SK-N-SH (cell line): ENCODE results near the gene ANLN.

ENCODE experiments used
- CHD2 ChIP-seq: fragments of 150-350 bp; IDR thresholded peaks from 2 replicates; pipeline ENCODE4 v1.6.1; 2018; ENCODE audit warnings: low read length; ENCODE audit not compliant: partially characterized antibody
- EZH2phosphoT487 ChIP-seq: fragments of 200-600 bp; sonication (generic); IDR thresholded peaks from 2 replicates; pipeline ENCODE4 v1.6.1; 2017; ENCODE audit warnings: low read depth, mixed run types, mild to moderate bottlenecking, antibody characterized with exemption, moderate library complexity, borderline replicate concordance
- RCOR1 ChIP-seq: fragments of 150-350 bp; IDR thresholded peaks from 2 replicates; pipeline ENCODE4 v1.6.1; 2017; ENCODE audit warnings: antibody characterized with exemption, low read length
- SMC3 ChIP-seq: IDR thresholded peaks from 2 replicates; pipeline ENCODE4 v1.6.1; 2012; ENCODE audit warnings: low read depth, low read length, improper control_type of control experiment
- TEAD4 ChIP-seq: IDR thresholded peaks from 2 replicates; pipeline ENCODE4 v1.4.0; 2012; ENCODE audit warnings: mild to moderate bottlenecking, borderline replicate concordance; ENCODE audit not compliant: insufficient read depth
- TF ChIP-seq, protein P1 (sequence below): fragments of 200-600 bp; sonication (generic); IDR thresholded peaks from 2 replicates; pipeline ENCODE4 v1.6.1; 2017; ENCODE audit warnings: antibody characterized with exemption, mild to moderate bottlenecking, moderate library complexity
- TF ChIP-seq, protein P2 (sequence below): IDR thresholded peaks from 2 replicates; pipeline ENCODE4 v1.4.0; 2012; ENCODE audit warnings: low read depth
- TF ChIP-seq, protein P3 (sequence below): fragments of 150-350 bp; IDR thresholded peaks from 2 replicates; pipeline ENCODE4 v1.6.1; 2017; ENCODE audit warnings: antibody characterized with exemption, low read length, low read depth, borderline replicate concordance

DNA sequence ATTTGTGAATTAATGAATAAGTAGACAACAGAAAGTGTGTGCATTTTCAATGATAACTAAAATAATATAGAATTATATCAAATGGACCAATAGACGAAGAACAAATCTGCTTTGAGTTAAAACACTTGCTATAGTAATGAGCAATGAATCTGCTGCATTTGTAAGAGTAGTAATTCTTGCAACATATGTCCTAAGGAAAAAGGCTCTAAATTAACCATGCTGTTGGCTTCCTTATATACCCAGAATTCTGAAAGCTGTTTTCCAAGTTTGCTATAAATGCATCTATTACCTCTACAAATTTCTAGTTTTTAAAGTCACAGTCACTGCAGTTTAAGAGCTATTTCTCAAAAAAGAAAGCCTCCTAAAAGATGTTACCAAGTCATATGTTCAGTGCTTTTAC, 20.5 kb upstream of the ANLN start:
- TF ChIP-seq, protein P1, sequence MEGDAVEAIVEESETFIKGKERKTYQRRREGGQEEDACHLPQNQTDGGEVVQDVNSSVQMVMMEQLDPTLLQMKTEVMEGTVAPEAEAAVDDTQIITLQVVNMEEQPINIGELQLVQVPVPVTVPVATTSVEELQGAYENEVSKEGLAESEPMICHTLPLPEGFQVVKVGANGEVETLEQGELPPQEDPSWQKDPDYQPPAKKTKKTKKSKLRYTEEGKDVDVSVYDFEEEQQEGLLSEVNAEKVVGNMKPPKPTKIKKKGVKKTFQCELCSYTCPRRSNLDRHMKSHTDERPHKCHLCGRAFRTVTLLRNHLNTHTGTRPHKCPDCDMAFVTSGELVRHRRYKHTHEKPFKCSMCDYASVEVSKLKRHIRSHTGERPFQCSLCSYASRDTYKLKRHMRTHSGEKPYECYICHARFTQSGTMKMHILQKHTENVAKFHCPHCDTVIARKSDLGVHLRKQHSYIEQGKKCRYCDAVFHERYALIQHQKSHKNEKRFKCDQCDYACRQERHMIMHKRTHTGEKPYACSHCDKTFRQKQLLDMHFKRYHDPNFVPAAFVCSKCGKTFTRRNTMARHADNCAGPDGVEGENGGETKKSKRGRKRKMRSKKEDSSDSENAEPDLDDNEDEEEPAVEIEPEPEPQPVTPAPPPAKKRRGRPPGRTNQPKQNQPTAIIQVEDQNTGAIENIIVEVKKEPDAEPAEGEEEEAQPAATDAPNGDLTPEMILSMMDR = no peak
- TF ChIP-seq CHD2 = no peak
- no peak for TF ChIP-seq SMC3
- no peak for TF ChIP-seq RCOR1
- no peak for TF ChIP-seq TEAD4
- TF ChIP-seq, protein P2, sequence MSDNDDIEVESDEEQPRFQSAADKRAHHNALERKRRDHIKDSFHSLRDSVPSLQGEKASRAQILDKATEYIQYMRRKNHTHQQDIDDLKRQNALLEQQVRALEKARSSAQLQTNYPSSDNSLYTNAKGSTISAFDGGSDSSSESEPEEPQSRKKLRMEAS = no peak
- no peak for TF ChIP-seq EZH2phosphoT487
- TF ChIP-seq, protein P3, sequence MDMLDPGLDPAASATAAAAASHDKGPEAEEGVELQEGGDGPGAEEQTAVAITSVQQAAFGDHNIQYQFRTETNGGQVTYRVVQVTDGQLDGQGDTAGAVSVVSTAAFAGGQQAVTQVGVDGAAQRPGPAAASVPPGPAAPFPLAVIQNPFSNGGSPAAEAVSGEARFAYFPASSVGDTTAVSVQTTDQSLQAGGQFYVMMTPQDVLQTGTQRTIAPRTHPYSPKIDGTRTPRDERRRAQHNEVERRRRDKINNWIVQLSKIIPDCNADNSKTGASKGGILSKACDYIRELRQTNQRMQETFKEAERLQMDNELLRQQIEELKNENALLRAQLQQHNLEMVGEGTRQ = no peak
